HepG2 (cell line): ENCODE data around the gene WNK4.

Experiments used
- FOXK2 ChIP-seq: fragments of 450-650 bp; IDR thresholded peaks from 2 replicates; pipeline ENCODE4 v1.6.1; 2016
- SMAD1 ChIP-seq: sonication (generic); formaldehyde crosslinking; IDR thresholded peaks from 2 replicates; pipeline ENCODE4 v1.4.0; 2020; ENCODE audit warnings: missing genetic modification reagents, low read depth, mild to moderate bottlenecking, borderline replicate concordance
- SRSF1 ChIP-seq: fragments of 200-400 bp; formaldehyde crosslinking; optimal IDR thresholded peaks from 2 replicates; pipeline ENCODE3; 2017; ENCODE audit warnings: mild to moderate bottlenecking, low read depth, low read length, moderate library complexity
- XRCC5 ChIP-seq: fragments of 200-400 bp; formaldehyde crosslinking; optimal IDR thresholded peaks from 2 replicates; pipeline ENCODE3; 2017; ENCODE audit warnings: mild to moderate bottlenecking, low read length
- TF ChIP-seq, protein P1 (sequence below): conservative IDR thresholded peaks from 2 replicates; pipeline ENCODE4 v1.6.1; 2018; ENCODE audit warnings: missing genetic modification reagents
- TF ChIP-seq, protein P2 (sequence below): sonication (generic); formaldehyde crosslinking; IDR thresholded peaks from 2 replicates; pipeline ENCODE4 v1.5.0; 2020; ENCODE audit warnings: mild to moderate bottlenecking, missing genetic modification reagents, moderate library complexity

DNA sequence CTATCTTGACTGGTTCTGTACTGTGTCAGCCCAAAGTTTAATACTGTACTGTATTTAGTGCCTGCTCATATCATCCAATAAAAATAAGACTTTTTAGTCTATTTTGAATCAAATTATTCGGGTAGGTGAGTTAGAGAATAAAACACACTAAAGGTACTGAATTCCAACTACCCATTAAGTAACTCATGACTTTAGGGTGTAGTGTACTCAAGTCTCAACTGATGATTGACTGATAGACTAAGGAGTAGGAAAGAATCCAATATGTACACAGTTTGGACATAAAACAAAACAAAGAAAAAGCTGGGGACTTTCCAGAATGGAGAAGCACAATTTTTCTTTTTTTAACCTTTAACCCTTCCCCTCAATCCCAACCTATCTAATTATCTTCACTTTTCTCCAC lies 39.7 kb upstream of the WNK4 start:
- TF ChIP-seq SRSF1, result no peak
- TF ChIP-seq, protein P1, sequence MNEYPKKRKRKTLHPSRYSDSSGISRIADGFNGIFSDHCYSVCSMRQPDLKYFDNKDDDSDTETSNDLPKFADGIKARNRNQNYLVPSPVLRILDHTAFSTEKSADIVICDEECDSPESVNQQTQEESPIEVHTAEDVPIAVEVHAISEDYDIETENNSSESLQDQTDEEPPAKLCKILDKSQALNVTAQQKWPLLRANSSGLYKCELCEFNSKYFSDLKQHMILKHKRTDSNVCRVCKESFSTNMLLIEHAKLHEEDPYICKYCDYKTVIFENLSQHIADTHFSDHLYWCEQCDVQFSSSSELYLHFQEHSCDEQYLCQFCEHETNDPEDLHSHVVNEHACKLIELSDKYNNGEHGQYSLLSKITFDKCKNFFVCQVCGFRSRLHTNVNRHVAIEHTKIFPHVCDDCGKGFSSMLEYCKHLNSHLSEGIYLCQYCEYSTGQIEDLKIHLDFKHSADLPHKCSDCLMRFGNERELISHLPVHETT (CRISPR knock-in tag), result no peak
- no peak for TF ChIP-seq XRCC5
- TF ChIP-seq, protein P2, sequence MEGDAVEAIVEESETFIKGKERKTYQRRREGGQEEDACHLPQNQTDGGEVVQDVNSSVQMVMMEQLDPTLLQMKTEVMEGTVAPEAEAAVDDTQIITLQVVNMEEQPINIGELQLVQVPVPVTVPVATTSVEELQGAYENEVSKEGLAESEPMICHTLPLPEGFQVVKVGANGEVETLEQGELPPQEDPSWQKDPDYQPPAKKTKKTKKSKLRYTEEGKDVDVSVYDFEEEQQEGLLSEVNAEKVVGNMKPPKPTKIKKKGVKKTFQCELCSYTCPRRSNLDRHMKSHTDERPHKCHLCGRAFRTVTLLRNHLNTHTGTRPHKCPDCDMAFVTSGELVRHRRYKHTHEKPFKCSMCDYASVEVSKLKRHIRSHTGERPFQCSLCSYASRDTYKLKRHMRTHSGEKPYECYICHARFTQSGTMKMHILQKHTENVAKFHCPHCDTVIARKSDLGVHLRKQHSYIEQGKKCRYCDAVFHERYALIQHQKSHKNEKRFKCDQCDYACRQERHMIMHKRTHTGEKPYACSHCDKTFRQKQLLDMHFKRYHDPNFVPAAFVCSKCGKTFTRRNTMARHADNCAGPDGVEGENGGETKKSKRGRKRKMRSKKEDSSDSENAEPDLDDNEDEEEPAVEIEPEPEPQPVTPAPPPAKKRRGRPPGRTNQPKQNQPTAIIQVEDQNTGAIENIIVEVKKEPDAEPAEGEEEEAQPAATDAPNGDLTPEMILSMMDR (CRISPR knock-in tag), result no peak
- TF ChIP-seq FOXK2, result no peak
- TF ChIP-seq SMAD1 (CRISPR knock-in tag), result no peak
